K562 (cell line): ENCODE measurements around the gene PAQR7. TPM values are rescaled to one million over a fixed set of nuclear protein-coding genes. Genes with fewer than 3 reads are reported as not detected.
A peak's percentile ranks its signal among the peaks of the same experiment; 100 is the strongest.

Experiments
- BCLAF1 ChIP-seq, 2 experiments: fragments of 450-650 bp in 1 of 2; IDR thresholded peaks; 2 replicates each; pipeline ENCODE4 v1.6.1; 2011 to 2017; ENCODE audit warnings: low read depth in 2 of 2, antibody characterized with exemption in 1 of 2, borderline replicate concordance in 1 of 2, low read length in 1 of 2, mild to moderate bottlenecking in 1 of 2, mixed read lengths in 1 of 2; ENCODE audit not compliant: control insufficient read depth in 1 of 2
- BRD4 ChIP-seq: fragments of 200-600 bp; sonication (generic); IDR thresholded peaks from 2 replicates; pipeline ENCODE4 v1.6.1; 2017; ENCODE audit warnings: inconsistent platforms
- CGGBP1 ChIP-seq: fragments of 250-450 bp; sonication (Bioruptor Pico); IDR thresholded peaks from 2 replicates; pipeline ENCODE4 v1.9.0; 2021; ENCODE audit warnings: mild to moderate bottlenecking
- CXXC5 ChIP-seq: fragments of 250-450 bp; sonication (Bioruptor Pico); IDR thresholded peaks from 2 replicates; pipeline ENCODE4 v1.8.0; 2022; ENCODE audit warnings: inconsistent platforms, mild to moderate bottlenecking, moderate library complexity
- ELF2 ChIP-seq: fragments of 250-450 bp; sonication (Bioruptor Pico); IDR thresholded peaks from 2 replicates; pipeline ENCODE4 v1.5.0; 2021; ENCODE audit warnings: mild to moderate bottlenecking
- NFYB ChIP-seq: IDR thresholded peaks from 2 replicates; pipeline ENCODE4 v1.6.1; 2011; ENCODE audit warnings: mild to moderate bottlenecking, moderate library complexity; ENCODE audit not compliant: insufficient read length; ENCODE audit errors: extremely low read depth
- PCBP1 ChIP-seq: fragments of 200-400 bp; formaldehyde crosslinking; IDR thresholded peaks from 2 replicates; pipeline ENCODE4 v1.6.1; 2018; ENCODE audit warnings: mild to moderate bottlenecking, low read depth, low read length; ENCODE audit not compliant: poor library complexity, severe bottlenecking
- POLR2B ChIP-seq: fragments of 450-650 bp; IDR thresholded peaks from 2 replicates; pipeline ENCODE4 v1.6.1; 2018; ENCODE audit warnings: low read depth; ENCODE audit not compliant: partially characterized antibody
- SMARCB1 ChIP-seq: IDR thresholded peaks from 2 replicates; pipeline ENCODE4 v1.6.1; 2011; ENCODE audit warnings: improper control_type of control experiment, low read depth; ENCODE audit not compliant: insufficient read length
- STAT5B ChIP-seq: fragments of 250-450 bp; sonication (Bioruptor Pico); IDR thresholded peaks from 2 replicates; pipeline ENCODE4 v1.8.0; 2021; ENCODE audit warnings: mild to moderate bottlenecking, inconsistent platforms
- TCF15 ChIP-seq: fragments of 250-450 bp; sonication (Bioruptor Pico); IDR thresholded peaks from 2 replicates; pipeline ENCODE4 v1.8.0; 2022; ENCODE audit warnings: moderate library complexity, mild to moderate bottlenecking, inconsistent platforms
- THRA ChIP-seq: fragments of 450-650 bp; IDR thresholded peaks from 2 replicates; pipeline ENCODE4 v1.6.1; 2017; ENCODE audit warnings: mild to moderate bottlenecking, moderate library complexity
- ZBTB17 ChIP-seq: fragments of 450-650 bp; formaldehyde crosslinking; IDR thresholded peaks from 2 replicates; pipeline ENCODE4 v1.4.0; 2020; ENCODE audit warnings: mild to moderate bottlenecking
- ZBTB9 ChIP-seq: fragments of 450-650 bp; formaldehyde crosslinking; IDR thresholded peaks from 2 replicates; pipeline ENCODE4 v1.4.0; 2020; ENCODE audit warnings: mild to moderate bottlenecking, moderate library complexity
- ZKSCAN3 ChIP-seq: fragments of 250-450 bp; sonication (Bioruptor Pico); IDR thresholded peaks from 2 replicates; pipeline ENCODE4 v1.4.0; 2020
- ZMIZ1 ChIP-seq, 2 experiments: fragments of 150-350 bp in 1 of 2; IDR thresholded peaks; 2 replicates each; pipeline ENCODE4 v1.6.1; 2012 to 2016; ENCODE audit warnings: low read depth in 2 of 2, low read length in 2 of 2, mild to moderate bottlenecking in 1 of 2, moderate library complexity in 1 of 2
- polyA plus RNA-seq, 8 experiments: library from polyadenylated mRNA; depleted of rRNA in 4 of 8; stranded (reverse) in 5 of 8; unstranded in 3 of 8; fragments of >200 nt; fragmentation: Nextera tagmentation in 2 of 8; fragmentation: Illumina TruSeq in 1 of 8; extraction: Ambion mirVana in 2 of 8; extraction: Trizol in 1 of 8; gene quantifications; 2 replicates each; pipeline versions ENCODE4 v1.2.1 to v1.2.3, GENCODE V29; 2011 to 2014; ENCODE audit warnings: inconsistent platforms in 1 of 8, missing spikeins in 1 of 8
- total RNA-seq, 7 experiments: library from RNA; depleted of rRNA in 6 of 7; stranded (reverse); fragments of >200 nt in 6 of 7; fragmentation: Illumina TruSeq in 2 of 7; extraction: Trizol in 2 of 7; gene quantifications; 2 replicates each; pipeline versions ENCODE4 v1.2.1 to v1.2.3, GENCODE V29; 2011 to 2021; ENCODE audit warnings: low replicate concordance in 1 of 7

PAQR7 gene
- total and polyA plus RNA-seq, 9 of the 15 experiments (the other 6 are each of a cell fraction or from before 2014, with no cell fraction given) = 1.1 to 5.2 (median 2.6) TPM

GRCh38 chr1:25861316-25862286 is 13.9 kb downstream of the PAQR7 start (continued):
- peak; percentile 46; the same call in 1 of the 2 replicates for TF ChIP-seq CXXC5
- no peak for TF ChIP-seq CGGBP1
- no peak for TF ChIP-seq BRD4
- no peak for TF ChIP-seq ZKSCAN3
- TF ChIP-seq ZMIZ1 (IDR thresholded peaks at IDR 0.05; ENCODE audit: low read depth in 2 of 2, low read length in 2 of 2) = peak in 1 of 2 experiments; percentile 29; a peak in 1 of 4 replicates
- no peak for TF ChIP-seq THRA
- TF ChIP-seq POLR2B = peak; percentile 31
- no peak for TF ChIP-seq NFYB
- TF ChIP-seq BCLAF1 (IDR thresholded peaks at IDR 0.05; ENCODE audit: borderline replicate concordance in 1 of 2, control insufficient read depth in 1 of 2, low read depth in 2 of 2, low read length in 1 of 2) = no peak
- TF ChIP-seq PCBP1 = no peak
- TF ChIP-seq TCF15 (CRISPR knock-in tag) = no peak
- peak; percentile 17; the same call in 1 of the 2 replicates for TF ChIP-seq ELF2
- no peak for TF ChIP-seq ZBTB9 (CRISPR knock-in tag)
- no peak for TF ChIP-seq STAT5B (CRISPR knock-in tag)
- no peak for TF ChIP-seq SMARCB1
- TF ChIP-seq ZBTB17 (CRISPR knock-in tag) = no peak
